ENCODE measurements around the gene RNASEH1. TPM values are rescaled to one million over a fixed set of nuclear protein-coding genes. Genes with fewer than 3 reads are reported as not detected.

RNASEH1 gene
- total and polyA plus RNA-seq, 2 of the 13 experiments (the other 11 are each of a cell fraction or from before 2014, with no cell fraction given), result 14.5 to 57.4 TPM

DNA sequence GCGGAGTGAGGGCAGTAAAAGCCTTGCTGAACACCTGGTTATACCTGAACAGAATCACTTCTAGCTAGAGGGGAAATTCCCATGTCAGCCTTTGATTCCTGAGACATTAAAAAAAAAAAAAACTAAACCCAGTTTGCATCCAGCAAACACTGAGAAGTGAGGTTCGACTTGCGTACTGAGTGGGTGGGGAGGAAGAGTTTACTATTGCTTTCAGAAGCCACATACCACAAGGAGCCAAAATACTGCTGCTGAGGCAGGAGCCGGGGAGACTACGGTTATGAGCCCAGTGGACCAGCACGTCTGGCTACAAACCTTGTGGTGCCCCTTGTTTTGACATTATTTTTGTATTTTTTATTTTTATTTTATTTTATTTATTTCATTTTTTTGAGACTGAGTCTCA lies 39.4 kb upstream of the RNASEH1 start (continued):
- TF ChIP-seq THYN1 (CRISPR knock-in tag; IDR thresholded peaks at IDR 0.05; ENCODE audit: borderline replicate concordance, low read depth) (no peak), SAP130 (CRISPR knock-in tag; IDR thresholded peaks at IDR 0.05; ENCODE audit: low read depth) (no peak), ZNF180 (CRISPR knock-in tag; IDR thresholded peaks at IDR 0.05; ENCODE audit: borderline replicate concordance, low read depth) (no peak)
- TF ChIP-seq, protein P1, sequence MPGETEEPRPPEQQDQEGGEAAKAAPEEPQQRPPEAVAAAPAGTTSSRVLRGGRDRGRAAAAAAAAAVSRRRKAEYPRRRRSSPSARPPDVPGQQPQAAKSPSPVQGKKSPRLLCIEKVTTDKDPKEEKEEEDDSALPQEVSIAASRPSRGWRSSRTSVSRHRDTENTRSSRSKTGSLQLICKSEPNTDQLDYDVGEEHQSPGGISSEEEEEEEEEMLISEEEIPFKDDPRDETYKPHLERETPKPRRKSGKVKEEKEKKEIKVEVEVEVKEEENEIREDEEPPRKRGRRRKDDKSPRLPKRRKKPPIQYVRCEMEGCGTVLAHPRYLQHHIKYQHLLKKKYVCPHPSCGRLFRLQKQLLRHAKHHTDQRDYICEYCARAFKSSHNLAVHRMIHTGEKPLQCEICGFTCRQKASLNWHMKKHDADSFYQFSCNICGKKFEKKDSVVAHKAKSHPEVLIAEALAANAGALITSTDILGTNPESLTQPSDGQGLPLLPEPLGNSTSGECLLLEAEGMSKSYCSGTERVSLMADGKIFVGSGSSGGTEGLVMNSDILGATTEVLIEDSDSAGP (CRISPR knock-in tag; IDR thresholded peaks at IDR 0.05; ENCODE audit: borderline replicate concordance), result no peak

DNA sequence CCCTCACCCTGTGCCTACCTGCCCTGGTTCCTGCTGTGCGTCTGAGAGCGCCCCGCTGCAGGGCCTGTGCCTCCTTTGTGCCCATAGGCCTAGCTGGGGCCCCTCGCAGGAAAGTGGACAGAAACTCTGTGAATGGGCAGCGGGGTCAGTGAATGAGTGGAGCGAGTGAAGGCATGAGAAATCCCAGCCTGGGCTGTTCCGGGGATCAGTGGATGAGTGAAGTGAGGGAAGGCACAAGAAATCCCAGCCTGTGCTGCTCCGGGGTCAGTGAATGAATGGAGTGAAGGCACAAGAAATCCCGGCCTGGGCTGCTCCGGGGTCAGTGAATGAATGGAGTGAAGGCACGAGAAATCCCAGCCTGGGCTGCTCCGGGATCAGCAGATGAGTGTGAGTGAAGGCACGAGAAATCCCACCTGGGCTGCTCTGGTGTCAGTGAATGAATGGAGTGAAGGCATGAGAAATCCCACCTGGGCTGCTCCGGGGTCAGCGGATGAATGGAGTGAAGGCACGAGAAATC lies 38.8 kb upstream of the RNASEH1 start:
- intact Hi-C loops (cut with micrococcal nuclease; ENCODE audit: unreplicated experiment) (no loop called here), in situ Hi-C loops (cut with HindIII; ENCODE audit: extremely low pct_ligation_motif_present, low pct_unique_long_range_greater_than_20kb) (no loop called here)
- H3K9me3 ChIP-seq (ENCODE audit: low read length), result no peaks in the 10 kb centered on the region
- no peaks in the 10 kb centered on the region for H4K20me1 ChIP-seq (ENCODE audit: insufficient read depth, low read length)
- CTCF ChIA-PET (ENCODE audit: low intra/inter-chr PET ratio, low total read pairs), result no interaction called here
- POLR2A ChIA-PET, result no interaction called here
- H3K27me3 ChIP-seq (ENCODE audit: control insufficient read depth in 1 of 2, insufficient read depth in 2 of 2, low read length in 2 of 2), result no peaks in the 10 kb centered on the region; a peak in 1 of 5 replicates
- peaks cover 33% of the 10 kb centered on the region for H3K4me1 ChIP-seq (ENCODE audit: insufficient read depth, low read length)
- no peak overlapping the region for H3K4me2 ChIP-seq (ENCODE audit: low read depth, low read length)
- no peak overlapping the region for H2AFZ ChIP-seq (ENCODE audit: low read length)
- no peak overlapping the region for H3K27ac ChIP-seq (ENCODE audit: extremely low read length, insufficient read depth, low read length)
- no peaks in the 10 kb centered on the region for H3K36me3 ChIP-seq (replicated peaks in 1 of 2; ENCODE audit: control insufficient read depth in 1 of 2, insufficient read depth in 2 of 2, low read length in 2 of 2)
- no TSS peak for BruUV-seq (replicated peaks)
- 91% methylated on average over 16 of the region's 16 CpGs for WGBS (ENCODE audit: low lambda C conversion rate)
- H3K79me2 ChIP-seq (ENCODE audit: insufficient read depth, low read length), result no peaks in the 10 kb centered on the region
- no peak overlapping the region for H3K4me3 ChIP-seq (replicated peaks in 1 of 3; ENCODE audit: insufficient read depth in 1 of 3, low read depth in 2 of 3, low read length in 3 of 3)
- DNase-seq (ENCODE audit: low spot score) (no peak), ATAC-seq (no peak), FAIRE-seq (no peak)
- H3K9ac ChIP-seq (ENCODE audit: insufficient read depth, low read depth, low read length), result no peak overlapping the region
- no peak for TF ChIP-seq TAF1 (CRISPR knock-in tag; IDR thresholded peaks at IDR 0.05)
- TF ChIP-seq ASH2L (IDR thresholded peaks at IDR 0.05; ENCODE audit: insufficient read length, low read depth, low read length), result no peak
- TF ChIP-seq, protein P2, sequence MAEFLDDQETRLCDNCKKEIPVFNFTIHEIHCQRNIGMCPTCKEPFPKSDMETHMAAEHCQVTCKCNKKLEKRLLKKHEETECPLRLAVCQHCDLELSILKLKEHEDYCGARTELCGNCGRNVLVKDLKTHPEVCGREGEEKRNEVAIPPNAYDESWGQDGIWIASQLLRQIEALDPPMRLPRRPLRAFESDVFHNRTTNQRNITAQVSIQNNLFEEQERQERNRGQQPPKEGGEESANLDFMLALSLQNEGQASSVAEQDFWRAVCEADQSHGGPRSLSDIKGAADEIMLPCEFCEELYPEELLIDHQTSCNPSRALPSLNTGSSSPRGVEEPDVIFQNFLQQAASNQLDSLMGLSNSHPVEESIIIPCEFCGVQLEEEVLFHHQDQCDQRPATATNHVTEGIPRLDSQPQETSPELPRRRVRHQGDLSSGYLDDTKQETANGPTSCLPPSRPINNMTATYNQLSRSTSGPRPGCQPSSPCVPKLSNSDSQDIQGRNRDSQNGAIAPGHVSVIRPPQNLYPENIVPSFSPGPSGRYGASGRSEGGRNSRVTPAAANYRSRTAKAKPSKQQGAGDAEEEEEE (CRISPR knock-in tag; IDR thresholded peaks at IDR 0.05; ENCODE audit: borderline replicate concordance), result no peak
- TF ChIP-seq ZKSCAN1 (IDR thresholded peaks at IDR 0.05; ENCODE audit: low read length), result no peak
- TF ChIP-seq, protein P3, sequence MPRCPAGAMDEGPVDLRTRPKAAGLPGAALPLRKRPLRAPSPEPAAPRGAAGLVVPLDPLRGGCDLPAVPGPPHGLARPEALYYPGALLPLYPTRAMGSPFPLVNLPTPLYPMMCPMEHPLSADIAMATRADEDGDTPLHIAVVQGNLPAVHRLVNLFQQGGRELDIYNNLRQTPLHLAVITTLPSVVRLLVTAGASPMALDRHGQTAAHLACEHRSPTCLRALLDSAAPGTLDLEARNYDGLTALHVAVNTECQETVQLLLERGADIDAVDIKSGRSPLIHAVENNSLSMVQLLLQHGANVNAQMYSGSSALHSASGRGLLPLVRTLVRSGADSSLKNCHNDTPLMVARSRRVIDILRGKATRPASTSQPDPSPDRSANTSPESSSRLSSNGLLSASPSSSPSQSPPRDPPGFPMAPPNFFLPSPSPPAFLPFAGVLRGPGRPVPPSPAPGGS (CRISPR knock-in tag; IDR thresholded peaks at IDR 0.05), result no peak
- no peak for TF ChIP-seq MTA1 (CRISPR knock-in tag; IDR thresholded peaks at IDR 0.05; ENCODE audit: borderline replicate concordance)
- no peak for TF ChIP-seq PCBP2 (optimal IDR thresholded peaks at IDR 0.05; ENCODE audit: low read depth, low read length, poor library complexity, severe bottlenecking)
- TF ChIP-seq, protein P4, sequence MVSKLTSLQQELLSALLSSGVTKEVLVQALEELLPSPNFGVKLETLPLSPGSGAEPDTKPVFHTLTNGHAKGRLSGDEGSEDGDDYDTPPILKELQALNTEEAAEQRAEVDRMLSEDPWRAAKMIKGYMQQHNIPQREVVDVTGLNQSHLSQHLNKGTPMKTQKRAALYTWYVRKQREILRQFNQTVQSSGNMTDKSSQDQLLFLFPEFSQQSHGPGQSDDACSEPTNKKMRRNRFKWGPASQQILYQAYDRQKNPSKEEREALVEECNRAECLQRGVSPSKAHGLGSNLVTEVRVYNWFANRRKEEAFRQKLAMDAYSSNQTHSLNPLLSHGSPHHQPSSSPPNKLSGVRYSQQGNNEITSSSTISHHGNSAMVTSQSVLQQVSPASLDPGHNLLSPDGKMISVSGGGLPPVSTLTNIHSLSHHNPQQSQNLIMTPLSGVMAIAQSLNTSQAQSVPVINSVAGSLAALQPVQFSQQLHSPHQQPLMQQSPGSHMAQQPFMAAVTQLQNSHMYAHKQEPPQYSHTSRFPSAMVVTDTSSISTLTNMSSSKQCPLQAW (CRISPR knock-in tag; IDR thresholded peaks at IDR 0.05), result no peak
- TF ChIP-seq HNRNPLL (IDR thresholded peaks at IDR 0.05; ENCODE audit: low read depth, low read length, poor library complexity, severe bottlenecking), result no peak
- no peak for TF ChIP-seq NFIB (CRISPR knock-in tag; IDR thresholded peaks at IDR 0.05; ENCODE audit: borderline replicate concordance)
- TF ChIP-seq ZNF296 (CRISPR knock-in tag; conservative IDR thresholded peaks at IDR 0.05), result no peak
- TF ChIP-seq MED1 (CRISPR knock-in tag; IDR thresholded peaks at IDR 0.05), result no peak
- no peak for TF ChIP-seq RFX3 (CRISPR knock-in tag; IDR thresholded peaks at IDR 0.05)
- TF ChIP-seq MATR3 (CRISPR knock-in tag; IDR thresholded peaks at IDR 0.05), result no peak

Data from HepG2 (cell line).